Left kidney (tissue), 2 donors: ENCODE data around the gene ADGRG3. TPM values are rescaled to one million over a fixed set of nuclear protein-coding genes. Genes with fewer than 3 reads are reported as not detected.

Source experiments
- DNase-seq: peaks from one replicate; pipeline ENCODE4 v3.0.0-alpha.2; 2013
- polyA plus RNA-seq: library from polyadenylated mRNA; unstranded; fragments of 120-200 nt; gene quantifications from one replicate; pipeline ENCODE4 v1.2.1, GENCODE V29; 2013; ENCODE audit not compliant: insufficient read length

The ADGRG3 gene
- polyA plus RNA-seq, 1 donor = 0.18 TPM

DNA sequence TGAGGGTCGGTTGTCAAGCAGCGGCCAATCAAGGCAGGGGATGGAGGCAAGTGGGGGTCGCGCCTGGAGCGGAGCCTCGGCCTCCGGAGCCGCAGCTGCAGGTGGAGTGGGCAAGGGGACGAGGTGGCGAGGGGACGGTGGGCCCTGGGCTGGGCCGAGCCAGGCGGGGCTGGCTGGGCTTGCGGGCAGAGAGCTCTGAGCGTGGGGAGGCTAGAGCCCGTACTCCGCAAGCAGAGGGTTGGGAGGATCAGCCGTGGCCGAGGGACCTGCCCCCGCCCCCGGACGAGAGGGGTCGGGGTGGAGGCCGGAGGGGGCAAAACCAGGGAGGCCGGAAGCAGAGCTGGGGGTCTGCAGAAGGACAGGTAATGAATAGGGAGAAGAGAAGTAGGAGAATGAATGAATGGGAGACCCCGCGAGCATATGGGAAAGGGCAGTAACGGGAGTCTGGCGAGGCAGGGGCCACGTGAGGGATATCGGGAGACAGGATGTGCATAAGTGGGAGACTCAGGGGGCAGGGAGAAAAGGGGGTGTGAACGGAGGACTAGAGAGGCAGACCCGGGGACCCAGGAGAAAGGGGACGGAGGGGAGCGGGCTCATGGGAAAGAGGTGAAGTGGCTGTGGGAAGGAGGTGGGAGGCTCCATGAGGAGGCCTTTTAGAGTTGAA lies 67.8 kb downstream of the ADGRG3 start, which contains the start of gene KATNB1:
Gene KATNB1 (plus strand): TSS at position 16 of the 664 bp plus-strand sequence. CDS start 1,474 bp downstream, outside the sequence.
- no peak for DNase-seq

DNA sequence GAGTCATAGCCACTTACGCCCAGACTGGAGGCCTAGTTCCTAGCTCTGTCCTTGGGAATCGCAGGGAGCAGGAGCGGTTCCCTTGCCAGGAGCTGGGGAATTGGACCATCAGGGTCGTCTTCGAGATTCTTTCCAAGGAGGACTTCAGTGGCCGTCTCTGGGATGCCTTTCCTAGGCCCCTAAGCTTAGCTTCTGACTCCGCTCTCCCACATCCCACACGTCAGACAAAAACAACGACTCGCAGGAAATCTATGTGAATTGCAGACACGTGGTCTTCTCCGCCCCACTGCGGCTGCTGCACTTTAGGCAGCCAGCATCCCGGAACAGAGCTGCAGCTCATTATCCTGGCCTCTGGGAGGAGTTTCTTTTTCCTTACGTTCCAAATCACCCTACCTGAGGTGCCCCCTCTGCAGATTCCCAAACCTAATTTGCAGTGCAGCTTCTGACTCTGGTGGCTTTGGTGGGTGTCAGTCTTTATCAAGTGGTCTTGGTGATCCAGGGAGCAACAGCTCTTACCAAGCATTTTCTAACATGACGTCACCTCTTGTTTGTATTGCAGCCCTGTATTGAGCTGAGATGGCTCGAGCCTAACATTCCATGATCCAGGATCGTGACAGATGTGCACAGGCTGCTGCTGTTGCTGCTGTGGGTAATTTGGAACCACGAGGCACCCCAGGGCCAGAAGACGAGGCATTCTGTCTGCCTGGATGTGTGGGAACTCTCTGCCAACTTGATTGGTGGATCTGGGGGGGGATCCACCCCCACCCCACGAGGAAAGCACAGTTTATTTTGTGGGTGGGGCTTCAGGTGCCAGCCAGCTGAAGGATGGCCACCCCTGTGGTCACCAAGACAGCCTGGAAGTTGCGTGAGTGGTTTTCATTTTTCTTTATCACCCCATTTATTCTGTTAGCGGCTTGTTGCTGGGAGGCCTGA lies 68.6 kb downstream of the ADGRG3 start:
- peak; percentile 66 for DNase-seq

DNA sequence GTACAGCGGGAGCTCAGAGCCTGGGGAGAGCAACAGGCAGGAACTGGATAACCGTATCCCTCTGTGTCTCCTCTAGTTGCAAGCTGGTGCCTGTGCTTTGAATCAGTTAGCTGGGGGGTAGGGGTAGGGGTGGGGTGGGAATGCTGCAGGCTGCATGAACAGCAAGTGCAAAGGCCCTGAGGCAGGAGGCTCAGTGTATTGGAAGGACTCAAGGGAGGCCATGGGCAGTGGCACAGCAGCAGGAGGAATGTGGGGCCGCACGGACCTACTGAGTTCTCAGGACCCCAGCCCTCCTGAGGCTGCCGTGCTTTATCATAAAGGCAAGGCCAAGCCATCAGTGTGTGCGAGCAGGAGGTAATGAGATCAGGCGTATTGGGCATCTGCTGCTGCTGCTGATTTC lies 70.7 kb downstream of the ADGRG3 start:
- no peak for DNase-seq

Other genes starting within 250 kb of the ADGRG3 start
- gene CIAPIN1, start 220.9 kb upstream of the ADGRG3 start, polyA plus RNA-seq = 106 TPM
- 106 TPM for gene COQ9, start 220.8 kb upstream of the ADGRG3 start, polyA plus RNA-seq
- 84.3 TPM for gene POLR2C, start 205.6 kb upstream of the ADGRG3 start, polyA plus RNA-seq
- gene DOK4, start 181.8 kb upstream of the ADGRG3 start, polyA plus RNA-seq = 27.8 TPM
- 13.9 TPM for gene CCDC102A, start 131.7 kb upstream of the ADGRG3 start, polyA plus RNA-seq
- 1.3 TPM for gene ADGRG5, start 125.7 kb upstream of the ADGRG3 start, polyA plus RNA-seq
- 74.1 TPM for gene ADGRG1, start 39.7 kb upstream of the ADGRG3 start, polyA plus RNA-seq
- gene DRC7, start 26.5 kb downstream of the ADGRG3 start, polyA plus RNA-seq = 3.4 TPM
- gene KATNB1, start 67.5 kb downstream of the ADGRG3 start, polyA plus RNA-seq = 21.3 TPM
- gene KIFC3, start 134.2 kb downstream of the ADGRG3 start, polyA plus RNA-seq = 55.0 TPM